H54 (cell line): ENCODE data around the gene AUTS2.

Source experiments
- DNase-seq: peaks from one replicate; pipeline ENCODE4 v3.0.0; 2011; ENCODE audit warnings: low spot score, mixed read lengths; ENCODE audit not compliant: insufficient read length
- FAIRE-seq: peaks from 3 replicates; lab custom pipeline; 2011; peaks lifted over from hg19 to GRCh38; lab: Jason Lieb, UNC
- POLR2A ChIP-seq: IDR thresholded peaks from 2 replicates; pipeline ENCODE4 v1.6.1; 2011; ENCODE audit warnings: low read depth, mild to moderate bottlenecking, low read length

The AUTS2 gene

GRCh38 chr7:69598081-69598486, at the start of gene AUTS2:
Gene AUTS2 (plus strand): TSS chr7:69598475. CDS start chr7:69599654, 1,179 bp downstream.
- DNase-seq (peak; percentile 89), FAIRE-seq (no peak)
- TF ChIP-seq POLR2A = no peak

DNA sequence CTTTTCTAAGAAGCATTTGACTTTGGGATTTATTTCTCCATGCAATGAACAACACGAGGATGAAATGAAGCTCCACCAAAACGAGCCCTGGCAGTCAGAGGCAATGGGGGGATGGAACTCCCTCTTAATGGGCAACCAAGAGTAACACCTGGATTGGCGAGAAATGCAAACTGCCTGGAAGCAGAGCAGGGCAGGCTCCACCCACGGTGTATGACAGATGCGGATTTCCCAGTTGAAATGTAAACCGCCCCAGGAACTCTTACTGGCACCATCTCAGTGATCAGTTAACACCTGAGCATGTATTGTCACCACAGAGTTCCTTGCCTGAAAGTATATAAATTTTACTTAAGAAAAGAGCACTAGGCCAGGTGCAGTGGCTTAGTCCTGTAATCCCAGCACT, 47.3 kb upstream of the AUTS2 start:
- TF ChIP-seq POLR2A = no peak
- DNase-seq (no peak), FAIRE-seq (no peak)

- no peak for DNase-seq
- TF ChIP-seq POLR2A = no peak
- no peak for FAIRE-seq
Measured at GRCh38 chr7:69553190-69553589, 45.1 kb upstream of the AUTS2 start.

GRCh38 chr7:69561266-69561960, 36.9 kb upstream of the AUTS2 start:
- FAIRE-seq (no peak), DNase-seq (no peak)
- TF ChIP-seq POLR2A = no peak

GRCh38 chr7:69564454-69565417, 33.5 kb upstream of the AUTS2 start:
- DNase-seq (no peak), FAIRE-seq (no peak)
- no peak for TF ChIP-seq POLR2A

- FAIRE-seq (no peak), DNase-seq (no peak)
- TF ChIP-seq POLR2A = no peak
Measured at GRCh38 chr7:69567800-69568199, 30.5 kb upstream of the AUTS2 start.

GRCh38 chr7:69568266-69568665, 30.0 kb upstream of the AUTS2 start:
- TF ChIP-seq POLR2A = no peak
- FAIRE-seq (no peak), DNase-seq (no peak)

- FAIRE-seq (no peak), DNase-seq (no peak)
- no peak for TF ChIP-seq POLR2A
Measured at GRCh38 chr7:69575651-69576050, 22.6 kb upstream of the AUTS2 start.

GRCh38 chr7:69577221-69577620, 21.1 kb upstream of the AUTS2 start:
- FAIRE-seq (no peak), DNase-seq (no peak)
- no peak for TF ChIP-seq POLR2A

DNA sequence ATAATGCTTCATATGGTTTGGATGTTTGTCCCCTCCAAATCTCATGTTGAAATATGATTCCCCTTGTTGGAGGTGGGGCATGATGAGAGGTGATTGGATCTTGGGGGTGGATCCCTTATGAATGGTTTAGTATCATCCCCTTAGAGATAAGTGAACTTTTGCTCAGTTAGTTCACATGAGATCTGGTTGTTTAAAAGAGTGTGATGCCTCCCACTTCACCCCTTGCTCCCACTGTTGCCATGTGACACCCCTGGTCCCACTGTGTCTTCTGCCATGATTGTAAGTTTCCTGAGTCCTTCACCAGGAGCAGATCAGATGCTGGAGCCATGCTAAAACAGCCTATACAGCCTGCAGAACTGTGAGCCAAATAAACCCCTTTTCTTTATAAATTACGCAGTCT, 13.1 kb upstream of the AUTS2 start:
- DNase-seq (no peak), FAIRE-seq (no peak)
- TF ChIP-seq POLR2A = no peak

- no peak for TF ChIP-seq POLR2A
- FAIRE-seq = no peak
- DNase-seq = no peak
Measured at GRCh38 chr7:69586321-69586720, 12.0 kb upstream of the AUTS2 start.

DNA sequence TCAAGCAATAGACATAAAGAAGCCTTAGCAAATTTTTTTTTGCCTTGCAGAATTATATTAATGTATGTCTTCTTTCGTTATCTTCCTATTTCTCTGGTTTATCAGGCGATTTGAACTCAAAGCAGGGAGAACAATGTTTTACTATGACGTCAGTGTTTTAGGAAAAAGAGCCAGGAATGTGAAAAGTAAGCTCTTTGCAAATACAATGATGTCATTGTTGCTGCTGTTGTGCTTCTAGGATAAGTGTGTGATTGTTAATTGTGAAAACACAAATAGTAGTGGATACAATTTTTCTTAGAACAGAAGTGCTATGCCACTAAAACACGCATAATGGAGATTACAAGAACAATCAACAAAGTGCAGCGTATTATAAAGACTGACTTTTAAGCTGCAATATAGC, 9.5 kb upstream of the AUTS2 start:
- TF ChIP-seq POLR2A = no peak
- no peak for FAIRE-seq

GRCh38 chr7:69591805-69592204, 6.5 kb upstream of the AUTS2 start:
- DNase-seq (no peak), FAIRE-seq (no peak)
- TF ChIP-seq POLR2A = no peak

More for the DNA sequence above, 9.5 kb upstream of the AUTS2 start:
- no peak for DNase-seq

- no peak for FAIRE-seq
- no peak for TF ChIP-seq POLR2A
- no peak for DNase-seq
Measured at GRCh38 chr7:69593511-69593910, 4.8 kb upstream of the AUTS2 start.
